Kidney (tissue), 14 donors: Measurements from ENCODE around the gene KDM8. TPM values are rescaled to one million over a fixed set of nuclear protein-coding genes. Genes with fewer than 3 reads are reported as not detected.
A peak's percentile ranks its signal among the peaks of the same experiment; 100 is the strongest.
"Not testable (repeated sequence)": the region's sequence is repeated elsewhere in the genome, so short reads cannot be mapped to it uniquely, and the experiment has no call there.

Source experiments
- DNase-seq, 5 donors: peaks; one replicate each; pipeline ENCODE4 v3.0.0-alpha.2; 2013 to 2020
- FAIRE-seq: peaks from 2 replicates; lab custom pipeline; 2012; peaks lifted over from hg19 to GRCh38; lab: Jason Lieb, UNC
- H3K27ac ChIP-seq, 2 donors: one replicate each; pipeline ENCODE4 v1.7.0; 2013; ENCODE audit warnings: low read depth in 2 of 2, low read length in 2 of 2, inconsistent platforms in 1 of 2
- H3K27me3 ChIP-seq: one replicate; pipeline ENCODE4 v1.7.1; 2013; ENCODE audit warnings: low read length, inconsistent platforms; ENCODE audit not compliant: control insufficient read depth, insufficient read depth
- H3K36me3 ChIP-seq, 3 donors: one replicate each; pipeline versions ENCODE4 v1.7.0 to v1.7.1; 2013; ENCODE audit warnings: low read length in 3 of 3, control low read depth in 1 of 3, inconsistent platforms in 1 of 3; ENCODE audit not compliant: insufficient read depth in 3 of 3, control insufficient read depth in 2 of 3
- H3K4me1 ChIP-seq, 3 donors: one replicate each; pipeline versions ENCODE4 v1.7.0 to v1.7.1; 2013; ENCODE audit warnings: low read length in 3 of 3, inconsistent platforms in 1 of 3, low read depth in 1 of 3; ENCODE audit not compliant: control insufficient read depth in 2 of 3, insufficient read depth in 2 of 3
- H3K4me3 ChIP-seq, 3 donors: one replicate each; pipeline versions ENCODE4 v1.7.0 to v1.8.1; 2013; ENCODE audit warnings: low read length in 3 of 3, control low read depth in 1 of 3, inconsistent platforms in 1 of 3
- H3K9ac ChIP-seq, 3 donors: one replicate each; pipeline versions ENCODE4 v1.7.0 to v1.7.1; 2013; ENCODE audit warnings: low read length in 3 of 3, control low read depth in 1 of 3, inconsistent platforms in 1 of 3
- H3K9me3 ChIP-seq, 3 donors: one replicate each; pipeline versions ENCODE4 v1.7.0 to v1.7.1; 2013; ENCODE audit warnings: low read length in 3 of 3, control low read depth in 1 of 3, inconsistent platforms in 1 of 3; ENCODE audit not compliant: control insufficient read depth in 2 of 3, insufficient read depth in 1 of 3
- CTCF ChIP-seq: IDR thresholded peaks from 3 replicates; pipeline ENCODE4 v1.5.1; 2012; ENCODE audit warnings: mild to moderate bottlenecking, moderate library complexity, borderline replicate concordance; ENCODE audit not compliant: insufficient read depth; ENCODE audit errors: extremely low read depth
- intact Hi-C: fragments of 100-400 bp; cut with DNase I; formaldehyde crosslinking; loops from one replicate; pipeline ENCODE4 v1.11.1; 2022
- polyA plus RNA-seq: library from polyadenylated mRNA; stranded (reverse); fragments of 350-450 nt; fragmentation: Illumina TruSeq; extraction: RNeasy Lipid Tissue Mini Kit (QIAGEN cat#74804); gene quantifications from one replicate; pipeline ENCODE4 v1.2.3, GENCODE V29; 2014; ENCODE audit warnings: low read depth, low replicate concordance; ENCODE audit not compliant: insufficient read depth
- total RNA-seq: library from RNA; stranded (reverse); fragmentation: NEBNext Ultra II Directional; extraction: Animal tissue kit (Norgen Biotek cat#: 25700); gene quantifications from one replicate; pipeline ENCODE4 v1.2.1, GENCODE V29; 2021
- donor health status: control.
- donor health status: control.
- donor health status: control.
- donor health status: control.
- donor health status: control.
- donor health status: DM: yes; HTN: yes; CAD: no.
- donor health status: Normal renal cell carcinoma (clear cell type).

Gene KDM8
- total and polyA plus RNA-seq, 2 donors from 2014 or later = 6.3 to 8.5 TPM

GRCh38 chr16:27258241-27258734, 55.0 kb downstream of the KDM8 start:
- H3K36me3 ChIP-seq = peaks cover 4 to 14% (median 10%) of the 10 kb centered on the region in 3 donors
- peaks cover 0 to 12% (median 0%) of the 10 kb centered on the region in 3 donors for H3K4me1 ChIP-seq
- no peaks in the 10 kb centered on the region for H3K27me3 ChIP-seq
- H3K4me3 ChIP-seq = no peak overlapping the region
- H3K9me3 ChIP-seq = no peaks in the 10 kb centered on the region
- DNase-seq = no peak
- peak overlapping the region in 1 of 2 donors; percentile 6 for H3K27ac ChIP-seq
- FAIRE-seq = no peak
- no peak for TF ChIP-seq CTCF
- H3K9ac ChIP-seq = no peak overlapping the region
- intact Hi-C loops = no loop called here

GRCh38 chr16:27259710-27260109, 56.4 kb downstream of the KDM8 start:
- Histone ChIP-seq H3K36me3 (peaks cover 4 to 14% (median 10%) of the 10 kb centered on the region in 3 donors), H3K4me3 (no peak overlapping the region), H3K9ac (no peak overlapping the region), H3K27ac (no peak overlapping the region), H3K4me1 (peaks cover 0 to 11% (median 0%) of the 10 kb centered on the region in 3 donors), H3K9me3 (no peaks in the 10 kb centered on the region), H3K27me3 (no peaks in the 10 kb centered on the region)
- DNase-seq (no peak), FAIRE-seq (no peak)
- intact Hi-C loops = no loop called here
- TF ChIP-seq CTCF = no peak

- H3K9me3 ChIP-seq, H3K4me3 ChIP-seq, H3K27me3 ChIP-seq, H3K9ac ChIP-seq, H3K27ac ChIP-seq, DNase-seq, FAIRE-seq, intact Hi-C loops, H3K36me3 ChIP-seq, H3K4me1 ChIP-seq: not testable (repeated sequence)
Observed at GRCh38 chr16:27262904-27263423, 59.6 kb downstream of the KDM8 start.

GRCh38 chr16:27264151-27264550, 60.8 kb downstream of the KDM8 start:
- no peak overlapping the region for H3K27ac ChIP-seq
- no peaks in the 10 kb centered on the region for H3K27me3 ChIP-seq
- intact Hi-C loops = no loop called here
- H3K4me1 ChIP-seq = peaks cover 0 to 4% (median under 1%) of the 10 kb centered on the region in 3 donors
- H3K9me3 ChIP-seq = no peaks in the 10 kb centered on the region
- H3K9ac ChIP-seq = no peak overlapping the region
- FAIRE-seq = no peak
- TF ChIP-seq CTCF = no peak
- no peak overlapping the region for H3K4me3 ChIP-seq
- H3K36me3 ChIP-seq = no peaks in the 10 kb centered on the region
- no peak for DNase-seq
